Upper lobe of right lung (tissue), 1 donor: Measurements from ENCODE around the gene SLC7A14. TPM values are rescaled to one million over a fixed set of nuclear protein-coding genes. Genes with fewer than 3 reads are reported as not detected.

ENCODE experiments used
- ATAC-seq: fragments of 200-7000 bp; cut with Tn5 transposase; one replicate; pipeline ENCODE4 v1.9.1; 2020; ENCODE audit warnings: mild to moderate bottlenecking, moderate library complexity
- DNase-seq: peaks from one replicate; pipeline ENCODE4 v3.0.0-alpha.2; 2020
- H3K27ac ChIP-seq: fragments of 200-600 bp; one replicate; pipeline ENCODE4 v1.8.0; 2022
- H3K27me3 ChIP-seq: fragments of 200-600 bp; one replicate; pipeline ENCODE4 v1.8.0; 2022; ENCODE audit warnings: mild to moderate bottlenecking
- H3K36me3 ChIP-seq: fragments of 200-600 bp; one replicate; pipeline ENCODE4 v1.8.0; 2022
- H3K4me1 ChIP-seq: fragments of 200-600 bp; one replicate; pipeline ENCODE4 v1.8.0; 2022
- H3K4me3 ChIP-seq: fragments of 200-600 bp; one replicate; pipeline ENCODE4 v1.8.0; 2022; ENCODE audit warnings: mild to moderate bottlenecking
- H3K9me3 ChIP-seq: fragments of 200-600 bp; one replicate; pipeline ENCODE4 v1.8.0; 2022
- intact Hi-C: fragments of 100-400 bp; cut with DNase I; formaldehyde crosslinking; loops from one replicate; pipeline ENCODE4 v1.11.0; 2022
- total RNA-seq: library from RNA; stranded (reverse); fragmentation: NEBNext Ultra II Directional; extraction: Animal tissue kit (Norgen Biotek cat#: 25700); gene quantifications from one replicate; pipeline ENCODE4 v1.2.1, GENCODE V29; 2021
- TF ChIP-seq, protein P1 (sequence below): fragments of 200-600 bp; IDR thresholded peaks from one replicate; pipeline ENCODE4 v1.8.0; 2022; ENCODE audit warnings: antibody characterized with exemption
- donor health status: DM: no; HTN: yes; CAD: no; lungs with severe emphysema.

SLC7A14 gene
- total RNA-seq, 1 donor from 2014 or later = not detected

DNA sequence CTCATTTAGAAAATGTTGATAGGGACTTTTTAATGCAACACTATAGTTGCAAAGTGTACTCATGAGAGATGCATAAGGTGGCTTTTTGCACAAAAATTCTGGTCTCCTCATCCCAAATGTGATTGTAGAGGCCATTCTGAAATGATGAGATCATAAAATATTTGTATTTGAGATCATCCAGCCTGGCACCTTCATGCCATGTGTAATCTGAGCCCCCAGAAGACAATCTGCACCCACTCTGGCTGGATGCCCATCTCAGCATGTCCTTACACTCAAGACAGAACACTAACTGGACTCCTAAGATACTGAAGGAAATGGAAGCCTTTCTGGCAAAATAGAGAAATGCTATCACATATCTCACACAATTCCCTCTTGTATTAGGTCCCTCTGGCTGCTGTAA lies 49.2 kb downstream of the SLC7A14 start:
- ATAC-seq (no peak), DNase-seq (no peak)
- Histone ChIP-seq H3K4me1 (no peaks in the 10 kb centered on the region), H3K9me3 (no peaks in the 10 kb centered on the region), H3K27me3 (no peaks in the 10 kb centered on the region), H3K4me3 (no peak overlapping the region), H3K36me3 (no peaks in the 10 kb centered on the region), H3K27ac (no peak overlapping the region)
- TF ChIP-seq, protein P1, sequence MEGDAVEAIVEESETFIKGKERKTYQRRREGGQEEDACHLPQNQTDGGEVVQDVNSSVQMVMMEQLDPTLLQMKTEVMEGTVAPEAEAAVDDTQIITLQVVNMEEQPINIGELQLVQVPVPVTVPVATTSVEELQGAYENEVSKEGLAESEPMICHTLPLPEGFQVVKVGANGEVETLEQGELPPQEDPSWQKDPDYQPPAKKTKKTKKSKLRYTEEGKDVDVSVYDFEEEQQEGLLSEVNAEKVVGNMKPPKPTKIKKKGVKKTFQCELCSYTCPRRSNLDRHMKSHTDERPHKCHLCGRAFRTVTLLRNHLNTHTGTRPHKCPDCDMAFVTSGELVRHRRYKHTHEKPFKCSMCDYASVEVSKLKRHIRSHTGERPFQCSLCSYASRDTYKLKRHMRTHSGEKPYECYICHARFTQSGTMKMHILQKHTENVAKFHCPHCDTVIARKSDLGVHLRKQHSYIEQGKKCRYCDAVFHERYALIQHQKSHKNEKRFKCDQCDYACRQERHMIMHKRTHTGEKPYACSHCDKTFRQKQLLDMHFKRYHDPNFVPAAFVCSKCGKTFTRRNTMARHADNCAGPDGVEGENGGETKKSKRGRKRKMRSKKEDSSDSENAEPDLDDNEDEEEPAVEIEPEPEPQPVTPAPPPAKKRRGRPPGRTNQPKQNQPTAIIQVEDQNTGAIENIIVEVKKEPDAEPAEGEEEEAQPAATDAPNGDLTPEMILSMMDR = no peak
- intact Hi-C loops = no loop called here

- ATAC-seq = no peak
- intact Hi-C loops = no loop called here
These were observed 51.6 kb downstream of the SLC7A14 start for GRCh38 chr3:170534227-170534626.

DNA sequence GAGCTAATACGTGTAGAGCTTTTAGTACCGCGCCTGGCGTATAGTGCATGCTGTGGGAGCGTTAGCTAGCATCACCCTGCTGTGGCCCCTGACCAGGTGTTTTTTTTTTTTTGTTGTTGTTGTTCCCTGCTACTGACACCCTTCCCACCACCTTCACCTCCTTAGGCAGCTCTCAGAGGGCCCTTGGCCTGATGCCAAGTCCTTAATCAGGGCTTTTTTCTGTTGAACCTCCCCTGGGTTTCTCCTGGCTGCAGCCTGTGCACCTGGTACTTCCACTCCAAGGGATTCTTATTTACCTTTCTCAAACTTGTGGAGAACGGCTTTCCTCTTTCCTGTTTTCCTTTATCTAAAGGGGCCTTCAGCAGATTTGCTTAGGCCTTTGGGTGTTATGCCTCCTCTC lies 53.3 kb downstream of the SLC7A14 start:
- H3K4me3 ChIP-seq = no peak overlapping the region
- H3K9me3 ChIP-seq = no peaks in the 10 kb centered on the region
- TF ChIP-seq, protein P1 = no peak
- ATAC-seq (no peak), DNase-seq (no peak)
- H3K27ac ChIP-seq = no peak overlapping the region
- no peaks in the 10 kb centered on the region for H3K36me3 ChIP-seq
- H3K27me3 ChIP-seq = no peaks in the 10 kb centered on the region
- H3K4me1 ChIP-seq = no peaks in the 10 kb centered on the region
- intact Hi-C loops = no loop called here

More at GRCh38 chr3:170534227-170534626, 51.6 kb downstream of the SLC7A14 start:
- Histone ChIP-seq H3K4me1 (no peaks in the 10 kb centered on the region), H3K4me3 (no peak overlapping the region), H3K27me3 (no peaks in the 10 kb centered on the region), H3K36me3 (no peaks in the 10 kb centered on the region), H3K9me3 (no peaks in the 10 kb centered on the region), H3K27ac (no peak overlapping the region)
- no peak for DNase-seq
- TF ChIP-seq, protein P1 = no peak

GRCh38 chr3:170531657-170532335 lies 54.1 kb downstream of the SLC7A14 start:
- no peak for ATAC-seq
- Histone ChIP-seq H3K36me3 (no peaks in the 10 kb centered on the region), H3K4me3 (no peak overlapping the region), H3K9me3 (no peaks in the 10 kb centered on the region), H3K4me1 (no peaks in the 10 kb centered on the region), H3K27me3 (no peaks in the 10 kb centered on the region), H3K27ac (no peak overlapping the region)
- intact Hi-C loops = no loop called here
- TF ChIP-seq, protein P1 = no peak
- DNase-seq = no peak

DNA sequence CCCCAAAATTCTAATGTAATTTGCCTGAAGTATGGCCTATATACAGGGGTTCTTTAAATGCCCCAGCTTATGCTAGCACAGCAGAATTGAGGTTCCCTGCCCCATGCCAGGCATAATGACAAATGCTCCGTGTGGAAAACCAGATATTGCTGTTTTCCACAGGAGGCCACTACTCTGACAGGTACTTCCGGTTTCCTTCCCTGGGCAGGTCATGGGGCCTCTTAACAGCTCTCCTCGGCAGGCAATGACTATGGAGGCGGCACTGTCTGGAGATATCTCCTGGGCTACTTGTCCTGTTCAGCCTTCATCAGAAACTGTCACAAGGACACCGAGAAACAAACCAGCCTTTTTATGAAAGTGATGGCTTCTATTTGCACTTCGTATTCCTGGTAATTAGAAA lies 54.8 kb downstream of the SLC7A14 start:
- DNase-seq (no peak), ATAC-seq (no peak)
- Histone ChIP-seq H3K4me1 (no peaks in the 10 kb centered on the region), H3K27ac (no peak overlapping the region), H3K9me3 (no peaks in the 10 kb centered on the region), H3K4me3 (no peak overlapping the region), H3K27me3 (no peaks in the 10 kb centered on the region), H3K36me3 (no peaks in the 10 kb centered on the region)
- intact Hi-C loops = no loop called here
- TF ChIP-seq, protein P1 = no peak

- H3K27ac ChIP-seq = no peak overlapping the region
- no peaks in the 10 kb centered on the region for H3K36me3 ChIP-seq
- no peaks in the 10 kb centered on the region for H3K9me3 ChIP-seq
- no peak overlapping the region for H3K4me3 ChIP-seq
- H3K4me1 ChIP-seq = no peaks in the 10 kb centered on the region
- no peaks in the 10 kb centered on the region for H3K27me3 ChIP-seq
- ATAC-seq (no peak), DNase-seq (no peak)
- TF ChIP-seq, protein P1 = no peak
- intact Hi-C loops = no loop called here
These were observed 56.0 kb downstream of the SLC7A14 start for GRCh38 chr3:170529912-170530311.
